Heart right ventricle (tissue), 16 donors: ENCODE data around the gene INHBA. TPM values are rescaled to one million over a fixed set of nuclear protein-coding genes. Genes with fewer than 3 reads are reported as not detected.

Experiments
- ATAC-seq, 8 donors: fragments of 200-7000 bp; cut with Tn5 transposase; one replicate each; pipeline ENCODE4 v1.9.1; 2020; ENCODE audit warnings: mild to moderate bottlenecking in 8 of 8, moderate library complexity in 8 of 8, moderate number of reproducible peaks in 1 of 8
- DNase-seq, 2 donors: peaks; one replicate each; pipeline ENCODE4 v3.0.0-alpha.2; 2020
- H3K27ac ChIP-seq, 10 donors: fragments of 200-600 bp; sonication (generic) in 2 of 10; one replicate each; pipeline versions ENCODE4 v1.5.0 to v1.8.0; 2020 to 2022; ENCODE audit warnings: mild to moderate bottlenecking in 3 of 10
- H3K27me3 ChIP-seq, 7 donors: fragments of 200-600 bp; one replicate each; pipeline ENCODE4 v1.8.0; 2021 to 2022; ENCODE audit warnings: mild to moderate bottlenecking in 2 of 7
- H3K36me3 ChIP-seq, 9 donors: fragments of 200-600 bp; sonication (generic) in 1 of 9; one replicate each; pipeline versions ENCODE4 v1.5.0 to v1.8.0; 2020 to 2022; ENCODE audit warnings: mild to moderate bottlenecking in 2 of 9
- H3K4me1 ChIP-seq, 9 donors: fragments of 200-600 bp; sonication (generic) in 1 of 9; one replicate each; pipeline versions ENCODE4 v1.5.0 to v1.8.0; 2020 to 2022; ENCODE audit warnings: mild to moderate bottlenecking in 4 of 9
- H3K4me3 ChIP-seq, 10 donors: fragments of 200-600 bp; sonication (generic) in 2 of 10; one replicate each; pipeline versions ENCODE4 v1.5.0 to v1.8.0; 2020 to 2022; ENCODE audit warnings: mild to moderate bottlenecking in 7 of 10, moderate library complexity in 2 of 10
- H3K9me3 ChIP-seq, 11 donors: fragments of 200-600 bp in 10 of 11; sonication (generic) in 2 of 11; one replicate each; pipeline versions ENCODE4 v1.5.0 to v1.8.0; 2013 to 2022; ENCODE audit warnings: mild to moderate bottlenecking in 2 of 11, control low read depth in 1 of 11, moderate library complexity in 1 of 11
- CTCF ChIP-seq, 9 donors: fragments of 200-600 bp; sonication (generic) in 2 of 9; IDR thresholded peaks; one replicate each; pipeline versions ENCODE4 v1.5.0 to v1.8.0; 2021 to 2022; ENCODE audit warnings: antibody characterized with exemption in 9 of 9, mild to moderate bottlenecking in 5 of 9, moderate library complexity in 1 of 9
- WGBS, 2 donors: extraction: QIAGEN DNeasy Blood & Tissue Kit; methylation state at CpG; one replicate each; pipeline ENCODE4 v1.1.7; 2013; ENCODE audit warnings: inconsistent platforms in 1 of 2; 5-methylcytosine and 5-hydroxymethylcytosine counted together
- intact Hi-C, 10 donors: fragments of 100-400 bp; cut with DNase I; formaldehyde crosslinking; loops; one replicate each; pipeline versions ENCODE4 v1.11.1 to v1.14.2; 2022
- polyA plus RNA-seq, 2 donors: library from polyadenylated mRNA; stranded (reverse); fragments of 200-250 nt; gene quantifications; one replicate each; pipeline ENCODE4 v1.2.3, GENCODE V29; 2013
- total RNA-seq, 10 donors: library from RNA; stranded (reverse); fragmentation: NEBNext Ultra II Directional in 3 of 10; extraction: Animal tissue kit (Norgen Biotek cat#: 25700) in 3 of 10; gene quantifications; one replicate each; pipeline versions ENCODE4 v1.2.1 to v1.2.4, GENCODE V29; 2021 to 2023
- donor health status: Arrhythmogenic right ventricular cardiomyopathy.
- donor health status: ischemic (EF 13 %, LVEDD 7.1; RV severe dilation, severe dysfunction).
- donor health status: healthy with polysubstance abuse.
- donor health status: DM: no; HTN: yes; CAD: no.
- donor health status: DM: no; HTN: no; CAD: no.
- donor health status: ischemic (EF 25% LVEDD 6.9; RV normal size, moderate dysfunction).
- donor health status: ischemic (EF 25% LVEDD 5.7; RV mildly dilated, moderate dysfunction).
- donor health status: healthy.
- donor health status: DM: yes; HTN: yes; CAD: no.
- donor health status: Ischemic cardiomyopathy.
- donor health status: ischemic (EF 35%, LVEDD 5.7; RV mildly dilated, moderate dysfunction).
- donor health status: nonischemic (EF 11% LVEDD 7.7; RV severe dilation, severe dysfunction).
- donor health status: DM: yes; HTN: yes; CAD: no.
- donor health status: PGD.
- donor health status: ischemic (EF 29% LVEDD 5.4; RV normal size, mild dysfunction).
- donor health status: nonischemic (EF 23%, LVEDD 6.1; RV moderate dilation, normal function).

INHBA gene
- total and polyA plus RNA-seq, 12 donors: 0.41 to 26.1 (median 3.1) TPM

- Histone ChIP-seq H3K36me3 (peaks cover 0 to 10% (median 0%) of the 10 kb centered on the region in 9 donors), H3K27ac (no peak overlapping the region), H3K9me3 (no peaks in the 10 kb centered on the region), H3K4me1 (no peaks in the 10 kb centered on the region), H3K4me3 (no peak overlapping the region), H3K27me3 (no peaks in the 10 kb centered on the region)
- DNase-seq: no peak
- intact Hi-C loops: no loop called here
- no peak for TF ChIP-seq CTCF (IDR thresholded peaks at IDR 0.05)
- 54 to 60% methylated on average over 1 of the region's 1 CpG for WGBS, 2 donors
- no peak for ATAC-seq
Measured at GRCh38 chr7:41685684-41686083, 17.2 kb downstream of the INHBA start.

- no peaks in the 10 kb centered on the region for H3K4me1 ChIP-seq
- ATAC-seq: no peak
- DNase-seq: no peak
- no peak overlapping the region for H3K4me3 ChIP-seq
- H3K36me3 ChIP-seq: no peaks in the 10 kb centered on the region
- no peak for TF ChIP-seq CTCF (IDR thresholded peaks at IDR 0.05)
- H3K27me3 ChIP-seq: no peaks in the 10 kb centered on the region
- no peak overlapping the region for H3K27ac ChIP-seq
- no peaks in the 10 kb centered on the region for H3K9me3 ChIP-seq
- intact Hi-C loops: no loop called here
Measured at GRCh38 chr7:41682422-41682821, 20.5 kb downstream of the INHBA start.

- intact Hi-C loops: no loop called here
- no peak for DNase-seq
- no peak overlapping the region for H3K4me3 ChIP-seq
- no peaks in the 10 kb centered on the region for H3K4me1 ChIP-seq
- H3K27me3 ChIP-seq: no peaks in the 10 kb centered on the region
- no peaks in the 10 kb centered on the region for H3K36me3 ChIP-seq
- TF ChIP-seq CTCF (IDR thresholded peaks at IDR 0.05): no peak
- H3K9me3 ChIP-seq: no peaks in the 10 kb centered on the region
- 87 to 93% methylated on average over 2 of the region's 2 CpGs for WGBS, 2 donors
- ATAC-seq: no peak
- no peak overlapping the region for H3K27ac ChIP-seq
Measured at GRCh38 chr7:41679566-41679965, 23.3 kb downstream of the INHBA start.

GRCh38 chr7:41674505-41675023, 28.3 kb downstream of the INHBA start:
- no peak for ATAC-seq
- Histone ChIP-seq H3K36me3 (no peaks in the 10 kb centered on the region), H3K27me3 (no peaks in the 10 kb centered on the region), H3K27ac (no peak overlapping the region), H3K9me3 (no peaks in the 10 kb centered on the region), H3K4me1 (no peaks in the 10 kb centered on the region), H3K4me3 (no peak overlapping the region)
- no peak for DNase-seq
- TF ChIP-seq CTCF (IDR thresholded peaks at IDR 0.05): no peak
- 70 to 78% methylated on average over 4 of the region's 4 CpGs for WGBS, 2 donors
- intact Hi-C loops: no loop called here
